Measurements from ENCODE around the gene KRTAP12-4.
"Not testable (repeated sequence)": the region's sequence is repeated elsewhere in the genome, so short reads cannot be mapped to it uniquely, and the experiment has no call there.

The KRTAP12-4 gene

DNA sequence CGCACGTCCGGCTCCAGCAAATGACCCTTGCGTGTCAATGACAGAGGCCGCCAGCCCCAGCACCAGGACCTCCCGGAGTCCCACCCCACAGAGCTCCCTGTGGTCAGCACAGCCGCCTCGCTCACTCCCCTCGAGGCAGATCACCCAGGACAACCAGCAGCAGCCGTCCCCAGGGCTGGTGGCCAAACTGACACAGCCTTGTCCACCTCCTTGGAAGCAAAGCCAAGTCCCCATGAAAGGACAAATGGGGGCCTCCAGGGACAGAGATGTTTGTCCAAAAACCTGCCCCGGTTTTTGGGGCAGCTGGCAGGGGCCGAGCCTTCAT lies 15.2 kb downstream of the KRTAP12-4 start:
- Histone ChIP-seq H4K20me1 (ENCODE audit: insufficient read depth, low read length) (no peaks in the 10 kb centered on the region), H3K4me2 (ENCODE audit: low read length) (no peak overlapping the region), H2AFZ (ENCODE audit: low read length) (no peak overlapping the region), H3K79me2 (ENCODE audit: insufficient read depth, low read length) (no peaks in the 10 kb centered on the region), H3K9ac (ENCODE audit: low read length) (no peak overlapping the region), H3K9me2 (ENCODE audit: low read depth, low read length) (no peaks in the 10 kb centered on the region), H3K4me1 (ENCODE audit: insufficient read depth, low read length, severe bottlenecking) (no peaks in the 10 kb centered on the region), H3K9me3 (ENCODE audit: low read length) (peaks cover 4% of the 10 kb centered on the region), H3K27me3 (ENCODE audit: insufficient read depth, low read length) (no peaks in the 10 kb centered on the region), H3K27ac (ENCODE audit: low read depth, low read length, poor library complexity, severe bottlenecking) (no peak overlapping the region), H3K4me3 (ENCODE audit: low read depth, low read length, poor library complexity, severe bottlenecking) (no peak overlapping the region), H3K36me3 (ENCODE audit: insufficient read depth, low read length) (no peaks in the 10 kb centered on the region), H3F3A (ENCODE audit: insufficient read depth, low read length) (no peaks in the 10 kb centered on the region)
- TF ChIP-seq EZH2 (IDR thresholded peaks at IDR 0.05; ENCODE audit: borderline replicate concordance, low read length), result no peak
- TF ChIP-seq, protein P1, sequence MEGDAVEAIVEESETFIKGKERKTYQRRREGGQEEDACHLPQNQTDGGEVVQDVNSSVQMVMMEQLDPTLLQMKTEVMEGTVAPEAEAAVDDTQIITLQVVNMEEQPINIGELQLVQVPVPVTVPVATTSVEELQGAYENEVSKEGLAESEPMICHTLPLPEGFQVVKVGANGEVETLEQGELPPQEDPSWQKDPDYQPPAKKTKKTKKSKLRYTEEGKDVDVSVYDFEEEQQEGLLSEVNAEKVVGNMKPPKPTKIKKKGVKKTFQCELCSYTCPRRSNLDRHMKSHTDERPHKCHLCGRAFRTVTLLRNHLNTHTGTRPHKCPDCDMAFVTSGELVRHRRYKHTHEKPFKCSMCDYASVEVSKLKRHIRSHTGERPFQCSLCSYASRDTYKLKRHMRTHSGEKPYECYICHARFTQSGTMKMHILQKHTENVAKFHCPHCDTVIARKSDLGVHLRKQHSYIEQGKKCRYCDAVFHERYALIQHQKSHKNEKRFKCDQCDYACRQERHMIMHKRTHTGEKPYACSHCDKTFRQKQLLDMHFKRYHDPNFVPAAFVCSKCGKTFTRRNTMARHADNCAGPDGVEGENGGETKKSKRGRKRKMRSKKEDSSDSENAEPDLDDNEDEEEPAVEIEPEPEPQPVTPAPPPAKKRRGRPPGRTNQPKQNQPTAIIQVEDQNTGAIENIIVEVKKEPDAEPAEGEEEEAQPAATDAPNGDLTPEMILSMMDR (IDR thresholded peaks at IDR 0.05; ENCODE audit: low read length), result no peak

GRCh38 chr21:44638506-44639330 lies 15.7 kb downstream of the KRTAP12-4 start:
- H3K36me3 ChIP-seq (ENCODE audit: insufficient read depth, low read length); H3K27me3 ChIP-seq (ENCODE audit: insufficient read depth, low read length); H3K4me3 ChIP-seq (ENCODE audit: low read depth, low read length, poor library complexity, severe bottlenecking); H2AFZ ChIP-seq (ENCODE audit: low read length); H3K27ac ChIP-seq (ENCODE audit: low read depth, low read length, poor library complexity, severe bottlenecking); H3K79me2 ChIP-seq (ENCODE audit: insufficient read depth, low read length); H3K4me1 ChIP-seq (ENCODE audit: insufficient read depth, low read length, severe bottlenecking); H3K4me2 ChIP-seq (ENCODE audit: low read length); H4K20me1 ChIP-seq (ENCODE audit: insufficient read depth, low read length); H3K9ac ChIP-seq (ENCODE audit: low read length); H3K9me2 ChIP-seq (ENCODE audit: low read depth, low read length); H3K9me3 ChIP-seq (ENCODE audit: low read length); H3F3A ChIP-seq (ENCODE audit: insufficient read depth, low read length): not testable (repeated sequence)

DNA sequence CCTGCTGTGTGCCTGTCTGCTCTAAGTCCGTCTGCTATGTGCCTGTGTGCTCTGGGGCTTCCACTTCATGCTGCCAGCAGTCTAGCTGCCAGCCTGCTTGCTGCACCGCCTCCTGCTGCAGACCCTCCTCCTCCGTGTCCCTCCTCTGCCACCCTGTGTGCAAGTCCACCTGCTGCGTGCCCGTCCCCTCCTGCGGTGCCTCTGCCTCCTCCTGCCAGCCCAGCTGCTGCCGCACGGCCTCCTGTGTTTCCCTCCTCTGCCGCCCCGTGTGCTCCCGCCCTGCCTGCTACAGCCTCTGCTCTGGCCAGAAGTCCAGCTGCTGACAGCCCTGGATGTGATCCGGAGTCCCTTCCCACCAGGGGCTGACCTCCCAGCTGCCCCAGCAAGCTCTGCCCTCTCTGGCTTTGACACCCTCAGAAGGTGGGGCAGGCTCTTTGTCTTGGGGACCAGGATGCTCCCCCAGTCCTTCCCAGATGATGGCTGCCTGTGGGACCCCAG lies 16.6 kb downstream of the KRTAP12-4 start:
- not testable (repeated sequence) for H3K4me2 ChIP-seq (ENCODE audit: low read length); H3K27me3 ChIP-seq (ENCODE audit: insufficient read depth, low read length); H4K20me1 ChIP-seq (ENCODE audit: insufficient read depth, low read length); H3K79me2 ChIP-seq (ENCODE audit: insufficient read depth, low read length); H3K36me3 ChIP-seq (ENCODE audit: insufficient read depth, low read length); H3K4me1 ChIP-seq (ENCODE audit: insufficient read depth, low read length, severe bottlenecking); H3K27ac ChIP-seq (ENCODE audit: low read depth, low read length, poor library complexity, severe bottlenecking); H3K9me3 ChIP-seq (ENCODE audit: low read length); H3K9ac ChIP-seq (ENCODE audit: low read length); H3K4me3 ChIP-seq (ENCODE audit: low read depth, low read length, poor library complexity, severe bottlenecking); H3F3A ChIP-seq (ENCODE audit: insufficient read depth, low read length); H2AFZ ChIP-seq (ENCODE audit: low read length); H3K9me2 ChIP-seq (ENCODE audit: low read depth, low read length)

GRCh38 chr21:44637018-44637850 lies 17.2 kb downstream of the KRTAP12-4 start, which contains the start of gene KRTAP10-10:
Gene KRTAP10-10, plus strand, starts transcription at chr21:44637356. Its CDS starts 62 bp downstream, at chr21:44637418.
- Histone ChIP-seq H3K4me2 (ENCODE audit: low read length) (no peak within 1 kb of the TSS), H3K9me2 (ENCODE audit: low read depth, low read length) (no peaks in the 10 kb centered on the region), H3K27ac (ENCODE audit: low read depth, low read length, poor library complexity, severe bottlenecking) (no peak within 1 kb of the TSS), H3F3A (ENCODE audit: insufficient read depth, low read length) (no peaks in the 10 kb centered on the region), H3K4me1 (ENCODE audit: insufficient read depth, low read length, severe bottlenecking) (no peaks in the 10 kb centered on the region), H3K36me3 (ENCODE audit: insufficient read depth, low read length) (no peaks in the 10 kb centered on the region), H3K9ac (ENCODE audit: low read length) (no peak within 1 kb of the TSS), H3K9me3 (ENCODE audit: low read length) (0 out of 2 replicates have a peak, but pooled peaks cover under 1% of the 10 kb centered on the region), H3K79me2 (ENCODE audit: insufficient read depth, low read length) (no peaks in the 10 kb centered on the region), H3K27me3 (ENCODE audit: insufficient read depth, low read length) (no peaks in the 10 kb centered on the region), H3K4me3 (ENCODE audit: low read depth, low read length, poor library complexity, severe bottlenecking) (no peak within 1 kb of the TSS), H2AFZ (ENCODE audit: low read length) (no peak within 1 kb of the TSS), H4K20me1 (ENCODE audit: insufficient read depth, low read length) (no peaks in the 10 kb centered on the region)
- TF ChIP-seq, protein P1 (IDR thresholded peaks at IDR 0.05; ENCODE audit: low read length), result no peak
- no peak for TF ChIP-seq EZH2 (IDR thresholded peaks at IDR 0.05; ENCODE audit: borderline replicate concordance, low read length)

Measured in OCI-LY1 (cell line).